ENCODE measurements around the gene TEX29.

TEX29 gene

GRCh38 chr13:111319998-111320911 lies at the start of gene TEX29:
TEX29 (plus strand) TSS chr13:111320642; CDS start chr13:111320891, 249 bp downstream.
- no peak for DNase-seq (ENCODE audit: low read depth)

GRCh38 chr13:111270765-111271698 lies 49.4 kb upstream of the TEX29 start:
- DNase-seq (ENCODE audit: low read depth): no peak

- no peak for DNase-seq (ENCODE audit: low read depth)
Measured at GRCh38 chr13:111272117-111272516, 48.3 kb upstream of the TEX29 start.

- no peak for DNase-seq (ENCODE audit: low read depth)
Measured at GRCh38 chr13:111275382-111275781, 45.1 kb upstream of the TEX29 start.

GRCh38 chr13:111275995-111276618 lies 44.3 kb upstream of the TEX29 start:
- no peak for DNase-seq (ENCODE audit: low read depth)

GRCh38 chr13:111278258-111278657 lies 42.2 kb upstream of the TEX29 start:
- DNase-seq (ENCODE audit: low read depth): no peak

GRCh38 chr13:111278743-111279652 lies 41.4 kb upstream of the TEX29 start:
- DNase-seq (ENCODE audit: low read depth): no peak

- no peak for DNase-seq (ENCODE audit: low read depth)
Measured at GRCh38 chr13:111280226-111280625, 40.2 kb upstream of the TEX29 start.

- no peak for DNase-seq (ENCODE audit: low read depth)
Measured at GRCh38 chr13:111280681-111281585, 39.5 kb upstream of the TEX29 start.

GRCh38 chr13:111281751-111282311 lies 38.6 kb upstream of the TEX29 start:
- DNase-seq (ENCODE audit: low read depth): no peak

GRCh38 chr13:111282425-111282824 lies 38.0 kb upstream of the TEX29 start:
- DNase-seq (ENCODE audit: low read depth): no peak

- DNase-seq (ENCODE audit: low read depth): no peak
Measured at GRCh38 chr13:111282997-111283396, 37.4 kb upstream of the TEX29 start.

- no peak for DNase-seq (ENCODE audit: low read depth)
Measured at GRCh38 chr13:111283457-111283856, 37.0 kb upstream of the TEX29 start.

- DNase-seq (ENCODE audit: low read depth): no peak
Measured at GRCh38 chr13:111283991-111284390, 36.5 kb upstream of the TEX29 start.

- DNase-seq (ENCODE audit: low read depth): no peak
Measured at GRCh38 chr13:111284565-111284964, 35.9 kb upstream of the TEX29 start.

- no peak for DNase-seq (ENCODE audit: low read depth)
Measured at GRCh38 chr13:111286162-111286561, 34.3 kb upstream of the TEX29 start.

GRCh38 chr13:111286749-111287148 lies 33.7 kb upstream of the TEX29 start:
- DNase-seq (ENCODE audit: low read depth): no peak

- DNase-seq (ENCODE audit: low read depth): no peak
Measured at GRCh38 chr13:111287201-111287600, 33.2 kb upstream of the TEX29 start.

GRCh38 chr13:111288276-111288675 lies 32.2 kb upstream of the TEX29 start:
- DNase-seq (ENCODE audit: low read depth): no peak

- no peak for DNase-seq (ENCODE audit: low read depth)
Measured at GRCh38 chr13:111289251-111289650, 31.2 kb upstream of the TEX29 start.

All from stimulated activated CD8-positive, alpha-beta memory T cell treated with anti-CD3 and anti-CD28 coated beads, Interleukin-4, amount 100 ng/mL, for 24 hours (primary cell).